PFSK-1 (cell line): ENCODE data around the gene CPSF2.

ENCODE experiments used
- REST ChIP-seq, 2 experiments: IDR thresholded peaks; 2 replicates each; pipeline versions ENCODE4 v1.6.1 to v1.8.0; 2011 to 2012; ENCODE audit warnings: low read depth in 2 of 2, low read length in 2 of 2, control low read depth in 1 of 2, inconsistent platforms in 1 of 2, mild to moderate bottlenecking in 1 of 2, moderate library complexity in 1 of 2; ENCODE audit not compliant: insufficient read depth in 1 of 2
- SIN3A ChIP-seq: IDR thresholded peaks from 2 replicates; pipeline ENCODE4 v1.6.1; 2012; ENCODE audit warnings: mild to moderate bottlenecking, low read length, moderate library complexity, borderline replicate concordance; ENCODE audit not compliant: insufficient read depth
- TAF1 ChIP-seq: IDR thresholded peaks from 2 replicates; pipeline ENCODE4 v1.6.1; 2012; ENCODE audit warnings: low read length, control low read depth, borderline replicate concordance; ENCODE audit not compliant: insufficient read depth

- TF ChIP-seq SIN3A: peak; percentile 51; the same call in 1 of the 2 replicates
- no peak for TF ChIP-seq REST (IDR thresholded peaks at IDR 0.05; ENCODE audit: insufficient read depth in 1 of 2, low read depth in 2 of 2, low read length in 2 of 2)
- TF ChIP-seq TAF1: no peak
These were observed 15.4 kb upstream of the CPSF2 start, which contains the start of gene ATXN3 for GRCh38 chr14:92106143-92106926.
